HuH-7.5 (cell line): ENCODE measurements around the gene SPTY2D1.
A peak's percentile ranks its signal among the peaks of the same experiment; 100 is the strongest.
"Not testable (repeated sequence)": the region's sequence is repeated elsewhere in the genome, so short reads cannot be mapped to it uniquely, and the experiment has no call there.

Source experiments
- DNase-seq: peaks from one replicate; pipeline ENCODE4 v3.0.0; 2011; ENCODE audit warnings: low spot score

Gene SPTY2D1

DNA sequence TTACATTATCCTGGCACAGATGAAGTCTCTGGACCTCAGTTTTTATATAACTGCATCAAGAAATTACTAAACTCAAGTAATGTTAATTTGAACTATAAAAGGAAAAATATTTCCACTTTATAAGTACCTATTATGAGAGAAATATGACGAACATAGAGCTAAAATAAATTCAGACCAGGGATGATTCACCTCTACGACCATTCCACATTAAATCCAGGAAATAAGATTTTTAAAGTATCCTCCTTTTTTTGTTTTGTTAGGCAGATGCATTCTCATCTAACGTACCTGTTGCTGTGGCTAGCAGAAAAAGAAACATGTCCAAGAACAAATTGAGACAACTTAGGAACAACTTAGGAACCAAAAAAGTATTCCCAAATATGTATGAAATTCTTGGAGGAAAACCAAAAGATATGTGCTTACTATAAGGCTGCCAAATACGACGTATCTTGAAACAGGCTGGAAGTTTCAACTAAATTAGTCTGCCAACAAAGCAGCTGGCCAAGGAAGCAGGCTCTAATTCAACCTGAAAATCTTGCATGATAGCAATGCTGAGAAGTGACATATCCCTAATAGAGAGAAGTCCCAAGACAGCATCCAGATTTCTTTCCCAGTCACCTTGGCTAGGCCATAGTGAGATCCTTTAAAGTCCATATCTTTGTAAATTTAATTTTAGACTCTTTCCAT, 15.7 kb downstream of the SPTY2D1 start:
- DNase-seq = no peak

DNA sequence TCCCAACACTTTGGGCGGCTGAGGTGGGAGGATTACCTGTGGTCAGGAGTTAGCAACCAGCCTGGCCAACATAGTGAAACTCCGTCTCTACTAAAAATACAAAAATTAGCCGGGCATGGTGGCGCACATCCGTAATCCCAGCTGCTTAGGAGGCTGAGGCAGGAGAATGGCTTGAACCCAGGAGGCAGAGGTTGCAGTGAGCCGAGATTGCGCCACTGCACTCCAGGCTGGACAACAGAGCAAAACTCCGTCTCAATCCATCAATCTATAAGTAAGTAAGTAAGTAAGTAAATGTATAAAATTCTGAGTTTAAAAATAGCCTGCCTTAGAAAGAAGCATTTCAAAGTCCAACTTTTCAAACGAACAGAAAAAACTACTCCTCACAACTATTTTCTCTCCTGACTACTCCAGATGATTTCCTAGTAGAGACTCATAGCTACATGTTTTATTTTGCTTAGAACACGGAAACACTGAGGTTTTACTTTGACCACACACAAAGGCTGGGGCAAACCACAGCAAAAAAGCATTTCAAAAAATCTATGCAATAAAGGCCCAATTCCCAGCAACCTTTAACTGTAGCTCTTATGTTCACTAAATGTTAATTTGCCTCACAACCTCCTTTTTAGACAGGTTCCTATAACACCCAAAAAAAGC, 16.3 kb downstream of the SPTY2D1 start:
- no peak for DNase-seq

DNA sequence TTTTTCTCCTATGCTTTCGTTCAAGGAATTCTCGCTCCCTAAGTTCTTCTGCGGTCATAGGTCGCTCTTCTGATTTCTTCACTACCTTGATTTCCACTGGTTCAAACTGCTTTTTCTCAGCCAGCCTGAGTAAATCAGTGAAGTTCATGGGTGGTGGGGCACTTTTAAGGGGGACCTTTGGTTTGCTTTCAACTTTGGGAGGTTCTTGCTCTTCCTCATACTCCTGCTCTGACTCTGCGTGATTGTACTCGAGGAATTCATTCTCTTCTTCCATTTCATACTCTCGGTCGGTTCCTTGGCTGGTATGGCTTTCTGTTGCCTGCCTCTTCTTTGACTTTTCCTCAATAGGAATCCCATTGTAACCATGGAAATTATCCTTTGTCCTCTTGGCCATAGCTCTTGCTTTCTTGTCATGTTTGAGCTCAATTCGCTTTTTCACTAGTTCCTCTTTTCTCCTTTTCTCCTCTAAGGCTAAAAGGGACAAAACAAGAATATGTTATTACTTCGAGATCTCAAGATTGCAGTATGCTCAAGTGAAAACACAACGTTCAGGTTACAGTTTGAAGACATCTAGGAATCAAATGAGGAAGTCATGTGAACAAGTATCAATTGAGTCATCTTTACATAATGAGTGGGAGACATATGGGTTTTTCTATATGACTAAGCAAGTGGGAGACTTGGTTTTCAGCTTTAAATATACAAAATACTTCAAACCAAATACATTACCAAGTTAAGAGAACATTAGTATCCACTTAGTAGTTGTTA, 18.3 kb downstream of the SPTY2D1 start:
- DNase-seq = no peak

- no peak for DNase-seq
These were observed 19.5 kb downstream of the SPTY2D1 start for GRCh38 chr11:18614667-18615066.

- DNase-seq = no peak
These were observed 21.7 kb downstream of the SPTY2D1 start for GRCh38 chr11:18612394-18612793.

DNA sequence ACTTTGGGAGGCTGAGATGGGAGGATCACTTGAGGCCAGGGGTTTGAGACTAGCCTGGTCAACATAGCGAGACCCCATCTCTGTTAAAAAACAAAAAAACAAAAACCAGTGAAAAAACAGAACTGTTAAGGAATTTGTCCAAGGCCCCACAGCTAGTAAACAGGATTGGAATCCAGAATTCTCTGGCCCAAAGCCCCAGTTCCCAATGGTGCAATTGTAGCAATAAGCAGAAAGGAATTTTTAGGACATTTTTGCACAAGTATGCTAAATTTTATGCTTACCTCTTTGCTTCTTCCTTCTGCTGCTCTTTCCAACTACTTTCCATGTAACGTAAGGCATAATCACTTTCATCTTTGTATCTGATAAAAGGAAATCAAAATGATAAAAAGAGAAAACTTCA, 22.9 kb downstream of the SPTY2D1 start:
- no peak for DNase-seq

DNA sequence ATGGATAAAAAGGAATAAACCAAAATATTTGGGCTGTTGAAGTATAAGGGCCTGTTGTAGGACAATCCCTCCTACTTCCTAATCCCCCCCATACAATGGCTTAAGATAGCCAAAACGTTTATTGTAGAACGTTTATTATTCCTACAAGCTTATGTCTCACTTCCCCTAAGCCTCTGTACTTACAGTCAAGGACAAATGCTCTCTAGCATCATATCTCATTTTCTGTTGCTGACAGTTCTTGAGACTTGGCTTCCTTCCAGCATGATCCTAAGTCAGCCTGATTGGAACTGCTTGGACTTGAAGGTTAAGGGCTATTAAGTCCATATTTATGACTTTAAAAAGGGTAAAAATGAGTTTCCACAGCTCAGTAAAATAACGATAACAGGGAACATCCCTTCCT, 25.8 kb downstream of the SPTY2D1 start:
- no peak for DNase-seq

GRCh38 chr11:18600915-18601569, 33.1 kb downstream of the SPTY2D1 start:
- DNase-seq = no peak

GRCh38 chr11:18599739-18600230, 34.4 kb downstream of the SPTY2D1 start, which contains the start of gene MISFA:
Gene MISFA, plus strand, starts transcription at chr11:18599789. Its CDS starts 140 bp downstream, at chr11:18599929.
- DNase-seq = no peak

- DNase-seq = no peak
These were observed 39.0 kb downstream of the SPTY2D1 start for GRCh38 chr11:18594999-18595749.

GRCh38 chr11:18594088-18594487, 40.1 kb downstream of the SPTY2D1 start:
- not testable (repeated sequence) for DNase-seq

DNA sequence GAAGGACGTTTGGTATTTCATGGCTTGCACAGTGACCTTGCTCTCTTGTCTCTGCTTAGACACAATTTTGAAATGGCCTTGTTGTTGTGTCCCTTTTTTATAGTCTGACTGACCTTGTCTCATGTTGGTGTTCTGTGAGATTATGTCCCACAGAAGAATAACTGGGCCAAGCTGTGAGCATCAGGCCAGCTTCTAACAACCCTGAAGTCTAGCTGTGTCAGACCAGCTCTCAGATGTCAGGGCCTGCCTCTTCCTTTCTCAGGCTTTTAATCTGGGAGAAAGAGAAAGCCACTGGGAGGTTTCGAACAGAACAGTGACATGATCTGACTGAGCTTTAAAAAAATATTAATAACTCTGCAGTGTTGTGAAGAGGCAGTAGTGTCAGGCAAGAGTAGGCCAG, 43.6 kb downstream of the SPTY2D1 start:
- no peak for DNase-seq

GRCh38 chr11:18588297-18589252, 45.6 kb downstream of the SPTY2D1 start, which contains the start of gene UEVLD:
Gene UEVLD, minus strand, starts transcription at chr11:18588734. Its CDS starts 80 bp downstream, at chr11:18588654.
- DNase-seq = peak; percentile 80

DNA sequence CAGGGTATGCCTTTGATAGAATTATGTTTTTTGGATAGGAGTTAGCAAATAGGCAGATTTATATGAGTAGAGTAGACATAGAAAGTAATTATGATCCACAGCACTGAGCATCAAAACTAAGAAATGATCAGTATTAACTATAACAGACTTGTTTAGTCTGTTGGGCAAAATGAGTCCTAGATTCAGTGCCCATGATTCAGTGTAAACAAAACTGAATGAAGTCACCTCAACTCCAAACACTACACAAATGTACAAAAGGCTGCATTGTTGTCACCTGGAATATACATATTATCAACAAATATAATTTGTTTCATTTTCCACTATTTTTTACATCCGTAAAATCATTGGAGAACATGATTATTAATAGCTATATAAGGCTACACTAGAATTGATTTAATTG, 52.3 kb downstream of the SPTY2D1 start:
- DNase-seq = no peak

DNA sequence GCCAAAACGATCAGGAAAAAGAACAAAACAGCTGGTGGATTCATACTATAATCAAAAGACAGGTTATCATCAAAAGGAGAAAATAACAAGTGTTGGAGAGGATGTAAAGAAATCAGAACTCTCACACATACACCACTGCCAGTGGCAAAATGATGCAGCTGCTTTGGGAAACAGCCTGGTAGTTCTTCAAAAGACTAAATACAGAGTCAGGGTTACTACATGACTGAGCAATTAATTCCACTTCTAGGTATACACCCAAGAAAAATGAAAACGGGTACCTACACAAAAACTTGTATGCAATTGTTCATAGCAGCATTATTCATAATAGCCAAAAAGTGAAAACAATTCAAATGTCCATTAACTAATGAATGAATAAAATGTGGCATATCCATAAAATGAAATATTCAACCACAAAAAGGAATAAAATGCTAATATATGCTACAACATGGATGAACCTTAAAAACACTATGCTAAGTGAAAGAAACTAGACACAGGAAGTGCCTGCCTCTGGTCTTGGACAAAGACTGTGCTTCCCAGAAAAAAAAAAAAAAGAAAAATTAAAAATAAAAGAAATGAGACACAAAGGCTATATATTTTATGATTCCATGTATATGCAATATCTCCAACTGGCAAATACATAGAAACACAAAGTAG, 53.9 kb downstream of the SPTY2D1 start:
- DNase-seq = no peak

DNA sequence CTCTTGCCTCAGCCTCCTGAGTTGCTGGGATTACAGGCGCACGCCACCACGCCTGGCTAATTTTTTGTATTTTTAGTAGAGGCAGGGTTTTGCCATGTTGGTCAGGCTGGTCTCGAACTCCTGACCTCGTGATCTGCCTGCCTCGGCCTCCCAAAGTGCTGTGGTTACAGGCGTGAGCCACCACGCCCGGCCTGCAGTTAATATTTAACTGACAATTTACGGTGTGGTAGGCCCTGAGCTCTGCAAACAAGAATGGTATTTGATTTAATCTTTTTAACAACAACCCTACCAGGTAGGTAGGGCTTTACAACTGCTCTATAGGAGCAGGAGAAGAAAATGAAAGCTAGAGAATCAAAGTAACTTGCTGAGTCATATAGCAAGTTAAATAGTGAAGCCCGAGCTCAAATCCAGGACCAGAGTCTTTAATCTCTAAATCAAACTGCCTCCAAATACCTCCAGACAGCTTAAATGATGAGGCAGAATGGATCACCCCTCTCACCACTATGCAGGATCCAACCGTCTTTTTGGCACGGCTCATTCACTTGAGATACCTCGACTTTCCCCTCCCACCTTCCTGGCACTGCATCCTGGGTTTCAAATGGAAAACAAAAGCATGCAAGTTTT, 55.1 kb downstream of the SPTY2D1 start:
- DNase-seq = no peak

DNA sequence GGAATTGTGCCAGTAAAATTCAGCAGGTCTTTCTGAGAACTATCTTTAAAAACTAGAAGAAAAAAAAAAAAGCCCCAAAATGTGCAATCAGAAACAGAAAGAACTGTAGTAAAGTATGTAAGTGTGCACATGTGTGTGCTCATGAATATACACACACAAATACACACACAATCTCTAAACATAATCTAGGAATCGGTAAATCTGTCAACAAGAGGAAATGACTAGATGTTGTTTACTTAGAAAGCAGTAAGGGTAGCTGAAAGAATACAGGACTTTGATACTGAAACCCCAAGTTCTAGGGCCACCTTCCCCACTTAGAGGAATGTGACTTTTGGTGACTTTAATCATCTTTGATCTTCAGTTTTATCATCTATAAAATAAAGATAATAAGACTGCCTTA, 58.8 kb downstream of the SPTY2D1 start:
- DNase-seq = no peak

- no peak for DNase-seq
These were observed 67.1 kb downstream of the SPTY2D1 start for GRCh38 chr11:18567081-18567480.

GRCh38 chr11:18566406-18566805, 67.7 kb downstream of the SPTY2D1 start:
- no peak for DNase-seq
